HUDEP-2 (cell line): ENCODE data around the gene RIPK4.
"Not testable (repeated sequence)": the region's sequence is repeated elsewhere in the genome, so short reads cannot be mapped to it uniquely, and the experiment has no call there.

Source experiments
- DNase-seq, 76 experiments: peaks; one replicate each; lab custom pipeline; 2025; ENCODE audit not compliant: unreplicated experiment in 76 of 76; lab: John Stamatoyannopoulos, UW

RIPK4 gene

GRCh38 chr21:41741253-41742072 is 25.4 kb downstream of the RIPK4 start:
- DNase-seq, result no peak

GRCh38 chr21:41740604-41741252 is 26.1 kb downstream of the RIPK4 start:
- DNase-seq, result no peak

- no peak for DNase-seq
Observed at GRCh38 chr21:41739936-41740335, 26.9 kb downstream of the RIPK4 start.

- DNase-seq, result no peak
Observed at GRCh38 chr21:41739011-41739410, 27.8 kb downstream of the RIPK4 start.

GRCh38 chr21:41737651-41738324 is 29.1 kb downstream of the RIPK4 start:
- no peak for DNase-seq

- no peak for DNase-seq
Observed at GRCh38 chr21:41736423-41736822, 30.4 kb downstream of the RIPK4 start.

GRCh38 chr21:41733951-41734689 is 32.7 kb downstream of the RIPK4 start:
- no peak for DNase-seq

GRCh38 chr21:41731081-41731480 is 35.8 kb downstream of the RIPK4 start:
- DNase-seq, result no peak

GRCh38 chr21:41730367-41730765 is 36.5 kb downstream of the RIPK4 start:
- DNase-seq, result no peak

- no peak for DNase-seq
Observed at GRCh38 chr21:41729701-41730366, 37.0 kb downstream of the RIPK4 start.

GRCh38 chr21:41727784-41728763 is 38.8 kb downstream of the RIPK4 start:
- DNase-seq, result no peak

- no peak for DNase-seq
Observed at GRCh38 chr21:41726970-41727783, 39.7 kb downstream of the RIPK4 start.

- no peak for DNase-seq
Observed at GRCh38 chr21:41726630-41726969, 40.3 kb downstream of the RIPK4 start.

GRCh38 chr21:41726058-41726558 is 40.7 kb downstream of the RIPK4 start:
- DNase-seq, result no peak

GRCh38 chr21:41725421-41726031 is 41.3 kb downstream of the RIPK4 start:
- no peak for DNase-seq

- DNase-seq, result not testable (repeated sequence)
Observed at GRCh38 chr21:41723835-41724234, 43.0 kb downstream of the RIPK4 start.

- DNase-seq, result no peak
Observed at GRCh38 chr21:41722052-41723018, 44.5 kb downstream of the RIPK4 start.
